ENCODE data around the gene ARL5C.
"Not testable (repeated sequence)": the region's sequence is repeated elsewhere in the genome, so short reads cannot be mapped to it uniquely, and the experiment has no call there.

Gene ARL5C

GRCh38 chr17:39147221-39148185, 18.5 kb downstream of the ARL5C start:
- no peak overlapping the region for H3K4me3 ChIP-seq (ENCODE audit: low read length)
- no peak for DNase-seq (ENCODE audit: low read depth, low spot score)

GRCh38 chr17:39146273-39146672, 19.7 kb downstream of the ARL5C start:
- no peak overlapping the region for H3K4me3 ChIP-seq (ENCODE audit: low read length)
- no peak for DNase-seq (ENCODE audit: low read depth, low spot score)

GRCh38 chr17:39145143-39145542, 20.8 kb downstream of the ARL5C start:
- no peak for DNase-seq (ENCODE audit: low read depth, low spot score)
- no peak overlapping the region for H3K4me3 ChIP-seq (ENCODE audit: low read length)

GRCh38 chr17:39144416-39144840, 21.5 kb downstream of the ARL5C start:
- H3K4me3 ChIP-seq (ENCODE audit: low read length): no peak overlapping the region
- DNase-seq (ENCODE audit: low read depth, low spot score): no peak

- no peak overlapping the region for H3K4me3 ChIP-seq (ENCODE audit: low read length)
- no peak for DNase-seq (ENCODE audit: low read depth, low spot score)
These were observed 22.3 kb downstream of the ARL5C start for GRCh38 chr17:39143552-39144093.

GRCh38 chr17:39141915-39142664, 23.9 kb downstream of the ARL5C start:
- DNase-seq (ENCODE audit: low read depth, low spot score): no peak
- H3K4me3 ChIP-seq (ENCODE audit: low read length): no peak overlapping the region

- H3K4me3 ChIP-seq (ENCODE audit: low read length): no peak overlapping the region
- DNase-seq (ENCODE audit: low read depth, low spot score): no peak
These were observed 24.7 kb downstream of the ARL5C start for GRCh38 chr17:39141294-39141693.

GRCh38 chr17:39139561-39139960, 26.4 kb downstream of the ARL5C start:
- no peak overlapping the region for H3K4me3 ChIP-seq (ENCODE audit: low read length)
- DNase-seq (ENCODE audit: low read depth, low spot score): no peak

GRCh38 chr17:39139161-39139511, 26.8 kb downstream of the ARL5C start:
- no peak overlapping the region for H3K4me3 ChIP-seq (ENCODE audit: low read length)
- DNase-seq (ENCODE audit: low read depth, low spot score): no peak

GRCh38 chr17:39138431-39139160, 27.4 kb downstream of the ARL5C start:
- no peak for DNase-seq (ENCODE audit: low read depth, low spot score)
- H3K4me3 ChIP-seq (ENCODE audit: low read length): no peak overlapping the region

GRCh38 chr17:39134878-39135277, 31.1 kb downstream of the ARL5C start:
- DNase-seq (ENCODE audit: low read depth, low spot score): no peak

GRCh38 chr17:39132192-39132610, 33.8 kb downstream of the ARL5C start:
- H3K4me3 ChIP-seq (ENCODE audit: low read length): no peak overlapping the region
- no peak for DNase-seq (ENCODE audit: low read depth, low spot score)

More at GRCh38 chr17:39134878-39135277, 31.1 kb downstream of the ARL5C start:
- H3K4me3 ChIP-seq (ENCODE audit: low read length): no peak overlapping the region

GRCh38 chr17:39131616-39132015, 34.3 kb downstream of the ARL5C start:
- DNase-seq (ENCODE audit: low read depth, low spot score): no peak
- no peak overlapping the region for H3K4me3 ChIP-seq (ENCODE audit: low read length)

- no peak for DNase-seq (ENCODE audit: low read depth, low spot score)
- no peak overlapping the region for H3K4me3 ChIP-seq (ENCODE audit: low read length)
These were observed 35.8 kb downstream of the ARL5C start for GRCh38 chr17:39130205-39130604.

GRCh38 chr17:39129544-39129943, 36.4 kb downstream of the ARL5C start:
- DNase-seq (ENCODE audit: low read depth, low spot score); H3K4me3 ChIP-seq (ENCODE audit: low read length): not testable (repeated sequence)

GRCh38 chr17:39126436-39126835, 39.5 kb downstream of the ARL5C start:
- H3K4me3 ChIP-seq (ENCODE audit: low read length): no peak overlapping the region
- DNase-seq (ENCODE audit: low read depth, low spot score): no peak

- DNase-seq (ENCODE audit: low read depth, low spot score): no peak
These were observed 40.7 kb downstream of the ARL5C start for GRCh38 chr17:39125143-39125875.

GRCh38 chr17:39123627-39124026, 42.3 kb downstream of the ARL5C start:
- DNase-seq (ENCODE audit: low read depth, low spot score): no peak

More at GRCh38 chr17:39125143-39125875, 40.7 kb downstream of the ARL5C start:
- H3K4me3 ChIP-seq (ENCODE audit: low read length): no peak overlapping the region

GRCh38 chr17:39122991-39123390, 43.0 kb downstream of the ARL5C start:
- H3K4me3 ChIP-seq (ENCODE audit: low read length): no peak overlapping the region
- DNase-seq (ENCODE audit: low read depth, low spot score): no peak

More at GRCh38 chr17:39123627-39124026, 42.3 kb downstream of the ARL5C start:
- no peak overlapping the region for H3K4me3 ChIP-seq (ENCODE audit: low read length)
